GM18498 (cell line): ENCODE data around the gene ZNF432.
"Not testable (repeated sequence)": the region's sequence is repeated elsewhere in the genome, so short reads cannot be mapped to it uniquely, and the experiment has no call there.

Experiments
- ATAC-seq: cut with Tn5 transposase; IDR thresholded peaks from one replicate; pipeline ENCODE4 v1.9.1; 2021; ENCODE audit warnings: mild to moderate bottlenecking, moderate library complexity; ENCODE audit not compliant: unreplicated experiment

ZNF432 gene

GRCh38 chr19:52048555-52049501, at the start of gene ZNF432:
Gene ZNF432 (minus strand): TSS chr19:52048838. CDS start chr19:52046868, 1,970 bp downstream.
- peak; percentile 93 for ATAC-seq

GRCh38 chr19:52096416-52096815, 47.8 kb upstream of the ZNF432 start:
- not testable (repeated sequence) for ATAC-seq

- peak; percentile 96 for ATAC-seq
Observed at GRCh38 chr19:52095172-52096014, 46.8 kb upstream of the ZNF432 start, which contains the start of gene ZNF841. Gene ZNF841 (minus strand): TSS chr19:52095765. CDS start chr19:52084801, 10,964 bp downstream.

DNA sequence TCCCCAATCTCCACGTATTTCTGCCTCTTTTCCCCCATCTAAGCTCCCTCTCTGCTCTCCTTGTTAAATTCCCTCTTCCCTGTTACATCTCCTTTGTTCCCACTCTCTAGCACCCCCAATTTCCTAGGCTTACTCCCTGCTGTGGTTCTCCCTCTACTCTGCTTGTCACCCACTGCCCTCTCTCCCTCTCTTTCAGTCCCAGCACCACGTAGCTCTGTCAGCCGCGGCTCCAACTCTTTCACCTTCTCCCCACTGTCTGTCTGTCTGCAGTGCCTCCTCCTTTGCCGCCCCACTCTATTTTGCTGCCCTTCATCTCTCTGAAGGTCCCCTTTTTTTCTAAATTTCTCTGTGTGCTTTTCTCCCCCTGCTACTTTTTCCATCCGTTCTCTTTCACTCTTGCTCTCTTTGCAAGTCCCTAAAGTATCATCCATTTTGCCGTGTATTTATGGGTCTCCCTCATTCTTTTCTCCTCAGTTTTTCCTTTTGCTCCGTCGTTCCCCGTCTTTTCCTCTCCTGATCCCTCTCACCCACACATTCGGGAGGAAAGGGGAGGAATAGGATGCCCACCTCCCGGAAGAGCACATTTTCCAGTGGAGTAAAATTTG, 46.0 kb upstream of the ZNF432 start:
- ATAC-seq, result no peak

- no peak for ATAC-seq
Observed at GRCh38 chr19:52086481-52086880, 37.8 kb upstream of the ZNF432 start.

DNA sequence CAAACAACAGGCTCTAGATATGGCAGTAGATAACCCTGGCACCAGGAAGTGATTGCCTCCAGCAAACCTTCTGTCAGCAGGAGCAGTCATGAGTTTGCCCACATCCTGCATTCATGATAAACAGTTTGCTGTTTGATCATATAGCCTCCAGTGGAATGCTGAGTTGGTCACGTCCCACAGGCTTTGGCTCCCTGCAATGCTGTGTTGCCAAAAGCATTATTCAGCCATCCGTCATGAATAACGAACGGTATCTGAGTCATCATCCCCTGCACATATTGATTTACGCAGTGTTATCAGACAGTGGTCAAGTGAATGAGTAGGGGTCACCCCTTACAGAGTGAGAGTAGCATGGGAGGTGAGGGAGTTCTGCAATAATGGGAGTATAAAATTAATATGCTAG, 21.9 kb upstream of the ZNF432 start:
- no peak for ATAC-seq

- no peak for ATAC-seq
Observed at GRCh38 chr19:52069653-52070052, 21.0 kb upstream of the ZNF432 start.

GRCh38 chr19:52066258-52066863, 17.7 kb upstream of the ZNF432 start:
- no peak for ATAC-seq

DNA sequence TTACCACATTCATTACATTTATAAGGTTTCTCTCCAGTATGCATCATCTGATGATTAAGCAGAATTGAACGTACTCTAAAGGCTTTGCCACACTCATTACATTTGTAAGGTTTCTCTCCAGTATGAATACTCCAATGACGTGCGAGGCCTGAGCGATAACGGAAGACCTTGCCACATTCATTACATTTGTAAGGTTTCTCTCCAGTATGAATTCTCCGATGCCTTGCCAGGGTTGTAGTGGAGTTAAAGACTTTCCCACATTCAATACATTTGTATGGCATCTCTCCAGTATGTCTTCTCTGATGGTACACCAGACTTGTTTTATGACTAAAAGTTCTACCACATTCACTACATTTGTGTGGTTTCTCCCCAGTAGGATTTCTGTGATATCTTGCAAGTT, 16.8 kb upstream of the ZNF432 start:
- ATAC-seq, result no peak

DNA sequence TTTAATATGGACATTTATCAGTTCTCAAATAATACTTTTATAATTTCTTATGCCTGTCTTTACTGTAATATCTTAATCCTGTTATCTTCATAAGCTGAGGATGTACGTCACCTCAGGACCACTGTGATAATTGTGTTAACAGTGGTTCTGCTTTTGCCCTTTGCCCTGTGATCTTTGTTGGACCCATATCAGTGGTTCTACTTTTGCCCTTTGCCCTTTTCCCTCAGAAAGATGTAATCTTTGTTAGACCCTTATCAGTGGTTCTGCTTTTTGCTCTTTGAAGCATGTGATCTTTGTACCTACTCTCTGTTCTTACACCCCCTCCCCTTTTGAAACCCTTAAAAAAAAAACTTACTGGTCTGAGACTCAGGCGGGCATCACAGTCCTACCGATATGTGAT, 7.8 kb upstream of the ZNF432 start:
- ATAC-seq, result not testable (repeated sequence)

- ATAC-seq, result not testable (repeated sequence)
Observed at GRCh38 chr19:52051736-52052135, 3.1 kb upstream of the ZNF432 start.

DNA sequence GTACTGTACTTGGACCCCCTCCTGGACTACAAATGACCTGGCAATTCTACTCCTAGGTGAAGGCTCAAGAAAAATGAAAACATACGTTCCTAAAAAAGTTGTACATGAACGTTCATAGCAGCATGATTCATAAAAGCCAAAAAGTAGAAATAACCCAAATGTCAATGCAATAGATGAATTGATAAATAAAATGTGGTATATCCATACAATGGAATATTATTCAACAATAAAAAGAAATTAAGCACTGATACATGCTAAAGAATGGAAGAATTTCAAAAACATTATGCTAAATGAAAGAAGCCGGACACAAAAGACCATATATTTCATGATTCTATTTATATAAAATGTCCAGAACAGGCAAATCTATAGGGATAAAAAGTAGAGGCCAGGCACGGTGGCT, 9.5 kb downstream of the ZNF432 start:
- ATAC-seq, result no peak

DNA sequence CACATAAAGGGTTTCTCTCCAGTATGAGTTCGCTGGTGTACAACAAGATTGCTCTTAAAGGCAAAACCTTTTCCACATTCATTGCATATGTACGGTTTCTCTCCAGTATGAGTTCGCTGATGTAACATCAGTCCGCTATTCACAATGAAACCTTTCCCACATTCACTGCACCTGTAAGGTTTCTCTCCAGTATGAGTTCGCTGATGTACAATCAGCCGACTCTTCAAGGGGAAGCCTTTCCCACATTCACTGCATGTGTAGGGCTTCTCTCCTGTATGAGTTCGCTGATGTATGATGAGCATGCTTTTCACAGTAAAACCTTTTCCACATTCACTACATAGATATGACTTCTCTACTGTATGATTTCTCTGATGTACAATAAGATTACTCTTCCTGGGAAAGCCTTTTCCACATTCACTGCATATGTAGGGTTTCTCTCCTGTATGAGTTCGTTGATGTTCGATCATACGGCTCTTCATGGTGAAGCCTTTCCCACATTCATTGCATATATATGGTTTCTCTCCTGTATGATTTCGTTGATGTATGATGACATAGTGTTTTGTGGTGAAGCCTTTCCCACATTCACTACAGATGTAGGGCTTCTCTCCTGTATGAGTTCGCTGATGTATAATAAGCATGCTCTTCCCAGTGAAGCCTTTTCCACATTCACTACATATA, 14.4 kb downstream of the ZNF432 start:
- no peak for ATAC-seq

- ATAC-seq, result peak; percentile 22
Observed at GRCh38 chr19:52028780-52029123, 19.9 kb downstream of the ZNF432 start.

- peak; percentile 90 for ATAC-seq
Observed at GRCh38 chr19:52028027-52028779, 20.4 kb downstream of the ZNF432 start, which contains the start of gene ZNF614. Gene ZNF614 (minus strand): TSS chr19:52028379. CDS start chr19:52025745, 2,634 bp downstream.

GRCh38 chr19:52026255-52026990, 22.2 kb downstream of the ZNF432 start:
- not testable (repeated sequence) for ATAC-seq

GRCh38 chr19:52024478-52024877, 24.2 kb downstream of the ZNF432 start:
- not testable (repeated sequence) for ATAC-seq

DNA sequence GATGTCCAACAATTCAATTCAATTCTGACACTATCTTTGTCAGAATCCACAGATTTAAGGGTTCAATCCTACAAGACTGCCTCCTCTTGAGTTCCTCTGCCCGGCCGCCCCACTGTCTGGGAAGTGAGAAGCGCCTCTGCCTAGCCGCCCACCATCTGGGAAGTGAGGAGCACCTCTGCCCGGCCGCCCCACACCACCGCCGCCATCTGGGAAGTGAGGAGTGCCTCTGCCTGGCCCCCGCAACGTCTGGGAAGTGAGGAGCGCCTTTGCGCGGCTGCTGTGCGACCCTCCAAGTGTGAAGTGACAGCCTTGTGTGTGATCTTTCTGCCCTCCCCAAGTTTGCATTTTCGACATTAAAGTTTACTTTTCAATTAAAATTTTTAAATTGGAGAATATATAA, 26.4 kb downstream of the ZNF432 start:
- ATAC-seq, result no peak

DNA sequence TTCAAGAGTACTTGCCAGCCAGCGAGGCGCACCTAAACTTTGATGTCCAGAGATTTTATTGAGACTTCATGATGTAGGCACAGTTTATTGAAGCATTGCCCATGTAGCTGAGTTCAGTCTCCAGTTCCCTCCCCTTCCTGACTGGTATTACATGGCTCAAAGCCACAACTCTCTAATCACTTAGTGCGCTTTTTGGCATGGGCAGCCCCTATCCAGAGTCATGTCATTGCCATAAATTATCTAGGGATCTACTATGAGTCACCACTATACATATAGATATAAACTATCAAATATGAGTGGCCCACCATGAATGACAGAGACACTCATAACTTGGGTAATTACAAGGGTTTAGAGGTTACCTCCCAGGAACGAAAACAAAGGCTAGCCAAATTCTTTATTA, 28.1 kb downstream of the ZNF432 start:
- ATAC-seq, result no peak
